ENCODE data around the gene TAMALIN.
A peak's percentile ranks its signal among the peaks of the same experiment; 100 is the strongest.

TAMALIN gene

GRCh38 chr12:52014567-52015530 is 8.1 kb downstream of the TAMALIN start:
- no peak for DNase-seq

GRCh38 chr12:52015532-52016041 is 8.8 kb downstream of the TAMALIN start:
- DNase-seq: no peak

GRCh38 chr12:52018433-52019112 is 11.8 kb downstream of the TAMALIN start:
- DNase-seq: no peak

DNA sequence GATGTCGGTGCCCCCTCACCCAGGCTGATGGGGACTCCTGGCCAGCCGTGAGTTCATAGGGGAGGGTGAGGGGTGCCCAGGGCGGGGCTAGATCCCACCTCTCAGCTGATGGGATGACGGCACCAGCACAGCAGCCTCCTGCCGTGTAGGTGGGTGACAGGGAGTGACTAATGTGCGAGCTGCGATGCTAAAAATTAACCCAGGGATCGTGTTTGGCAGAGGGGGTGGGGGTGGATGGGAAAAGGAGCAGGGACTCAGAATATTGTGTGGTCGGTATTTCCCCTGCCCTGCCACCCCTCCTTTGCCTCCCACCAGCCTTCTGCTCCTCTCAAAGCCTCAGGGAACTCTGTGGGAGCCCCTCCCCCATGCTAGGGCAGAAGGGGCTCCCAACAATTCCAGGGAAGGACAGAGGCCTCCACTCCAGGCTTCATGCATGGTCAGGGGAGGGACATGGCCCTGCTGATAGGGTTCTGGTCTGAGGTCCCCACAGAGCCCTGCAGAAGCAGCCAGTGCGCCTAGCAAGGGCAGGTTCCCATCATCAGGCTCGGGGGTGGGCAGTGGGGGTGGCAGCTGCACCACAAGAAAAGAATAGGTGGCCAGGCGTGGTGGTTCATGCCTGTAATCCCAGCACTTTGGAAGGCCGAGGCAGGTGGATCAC is 12.5 kb downstream of the TAMALIN start:
- no peak for DNase-seq

DNA sequence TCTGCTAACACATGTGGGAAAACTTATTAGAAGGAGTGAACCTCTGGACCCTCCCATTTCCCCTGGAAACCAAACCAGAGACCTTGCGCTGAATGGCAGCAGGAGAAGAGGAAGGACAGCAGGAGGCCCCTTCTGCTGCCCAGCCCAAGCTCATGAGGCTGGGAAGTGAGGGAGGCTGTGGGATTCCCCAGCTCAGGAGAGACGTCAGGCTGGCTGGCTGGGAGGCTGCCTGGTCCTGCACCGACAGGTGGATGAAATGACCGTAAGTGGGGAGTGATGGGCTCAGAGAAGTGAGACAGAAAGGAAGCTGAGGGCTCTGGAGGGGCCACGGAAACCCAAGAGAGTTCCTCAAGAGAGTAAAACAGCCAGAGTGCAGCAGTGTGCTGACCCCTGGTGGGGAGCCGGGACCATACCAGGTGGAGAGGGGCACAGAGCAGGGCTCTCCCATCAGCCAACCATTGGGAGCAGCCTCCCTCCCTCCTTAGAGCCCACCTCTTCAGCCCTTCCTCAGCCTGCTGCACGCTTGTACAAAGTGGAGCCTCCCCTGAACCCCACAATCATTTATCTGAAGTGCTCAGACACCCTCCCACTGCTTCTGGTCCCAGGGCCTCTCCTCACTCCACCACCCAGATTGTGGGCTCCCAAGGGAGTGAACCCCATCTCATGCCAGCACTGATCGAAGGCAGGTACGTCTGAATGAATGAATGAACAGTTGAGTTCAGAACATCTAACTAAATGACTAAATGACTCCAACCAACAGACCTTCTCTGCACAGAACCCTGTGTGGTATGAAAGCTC is 14.0 kb downstream of the TAMALIN start:
- peak; percentile 64 for DNase-seq

- DNase-seq: no peak
Observed at GRCh38 chr12:52022841-52023181, 16.1 kb downstream of the TAMALIN start.

DNA sequence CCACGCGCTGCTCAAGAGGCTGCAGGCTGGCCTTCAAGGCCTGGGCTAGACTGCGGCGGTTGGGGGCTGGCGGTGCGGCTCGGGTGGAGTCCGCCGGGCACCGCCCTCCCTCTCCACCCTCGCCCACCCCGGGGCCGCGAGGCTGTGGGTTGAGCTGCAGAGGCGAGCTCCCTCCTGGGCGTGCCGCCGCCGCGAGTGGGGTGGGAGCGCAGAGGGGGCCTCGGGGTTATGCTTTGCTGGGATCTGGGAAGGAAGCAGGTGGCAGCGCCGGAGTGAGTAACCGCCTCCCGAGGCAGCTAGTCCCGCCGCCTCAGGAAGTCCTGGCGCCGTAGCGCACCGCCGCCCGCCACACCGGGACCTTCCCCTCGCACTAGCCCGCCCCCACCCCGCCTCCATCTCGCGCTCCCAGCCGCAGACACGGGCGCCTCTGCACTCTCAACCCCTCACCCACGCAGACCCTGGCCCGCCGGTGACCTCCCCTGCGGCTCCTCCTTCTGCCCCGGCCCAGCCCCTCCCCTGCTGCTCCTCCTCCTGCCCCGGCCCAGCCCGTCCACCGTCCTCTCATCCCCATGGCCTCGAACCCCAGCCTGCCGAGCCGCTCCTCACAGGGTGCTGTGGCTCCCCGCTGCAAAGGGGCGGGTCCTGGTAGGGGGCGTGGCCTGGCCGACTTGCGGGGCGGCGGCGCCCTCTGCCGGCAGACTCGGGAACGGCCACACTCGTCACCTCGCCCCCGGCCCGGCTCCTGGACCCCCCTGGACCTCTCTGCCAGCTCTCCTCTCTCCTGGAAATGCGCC is 16.6 kb downstream of the TAMALIN start:
- peak; percentile 88 for DNase-seq

- DNase-seq: no peak
Observed at GRCh38 chr12:52023976-52024688, 17.4 kb downstream of the TAMALIN start.

DNA sequence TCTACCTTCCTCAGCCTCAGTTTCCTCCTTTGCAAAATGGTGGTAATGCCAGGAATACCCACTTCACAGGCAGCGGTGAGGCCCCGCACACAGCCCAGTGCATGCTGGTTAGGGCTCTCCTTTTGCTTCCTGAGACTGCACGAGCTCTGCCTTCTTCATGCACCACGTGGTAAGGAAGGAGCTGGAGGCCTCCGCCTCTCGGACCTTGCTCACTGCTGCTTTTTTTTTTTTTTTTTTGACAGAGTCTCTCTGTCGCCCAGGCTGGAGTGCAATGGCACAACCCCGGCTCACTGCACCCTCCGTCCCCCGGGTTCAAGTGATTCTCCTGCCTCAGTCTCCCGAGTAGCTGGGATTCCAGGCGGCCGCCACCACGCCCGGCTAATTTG is 18.1 kb downstream of the TAMALIN start:
- DNase-seq: peak; percentile 72

GRCh38 chr12:52026263-52026662 is 19.5 kb downstream of the TAMALIN start:
- DNase-seq: no peak

DNA sequence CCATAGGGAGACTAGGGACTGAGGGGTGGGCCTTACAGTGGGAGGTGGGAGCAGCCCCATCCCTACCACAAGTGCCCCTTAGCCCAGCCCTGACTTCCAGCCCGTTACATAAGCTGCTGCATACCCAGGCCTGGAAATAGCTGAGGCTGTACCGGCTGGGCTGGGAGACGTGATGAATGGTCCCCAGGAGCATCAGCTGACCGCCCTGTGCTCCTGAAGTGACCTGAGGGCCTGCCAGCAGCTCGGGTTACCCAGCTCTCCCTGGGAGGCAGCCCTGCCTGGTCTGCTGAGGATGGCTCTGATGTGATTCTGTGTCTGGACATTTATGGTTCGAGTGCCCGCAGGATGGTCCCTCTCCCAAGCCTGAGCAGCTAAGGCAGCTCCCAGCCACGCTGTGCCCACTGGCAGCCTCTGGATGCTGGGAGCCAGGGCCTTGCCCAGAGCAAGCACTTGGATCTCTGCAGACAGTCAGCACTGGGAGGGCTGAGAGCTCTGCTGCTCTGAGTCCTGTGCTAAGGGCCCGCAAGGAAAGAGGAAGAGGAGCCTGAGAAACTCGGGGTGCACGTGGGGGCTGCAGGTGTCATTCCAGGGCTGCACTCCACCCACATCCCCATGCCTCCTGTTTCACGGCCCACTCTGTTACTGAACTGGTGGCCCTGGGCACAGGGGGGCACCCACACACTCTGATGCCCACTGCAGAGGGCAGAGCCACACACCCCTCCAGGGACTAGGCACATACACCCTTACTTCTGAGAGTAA is 20.5 kb downstream of the TAMALIN start:
- no peak for DNase-seq

DNA sequence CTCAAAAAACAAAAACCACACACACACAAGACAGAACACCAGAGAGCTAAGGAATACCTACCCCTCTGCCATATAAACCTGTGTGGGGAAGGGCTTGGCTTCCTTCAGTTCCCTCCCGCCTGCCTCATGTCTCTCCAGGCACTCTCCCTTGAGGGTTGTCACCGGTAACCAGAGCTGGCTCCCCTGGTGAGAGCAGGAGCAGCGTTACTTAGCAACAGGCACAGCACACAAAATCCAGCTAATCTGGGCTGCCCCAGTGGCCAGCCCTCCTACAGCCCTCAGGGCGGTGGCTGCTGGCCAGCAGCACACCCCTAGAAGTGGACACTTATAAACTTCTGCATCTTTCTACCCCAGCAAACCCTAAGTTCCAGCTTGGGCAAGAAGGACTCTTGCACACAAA is 22.9 kb downstream of the TAMALIN start:
- no peak for DNase-seq

- DNase-seq: no peak
Observed at GRCh38 chr12:52032446-52032803, 25.7 kb downstream of the TAMALIN start.

DNA sequence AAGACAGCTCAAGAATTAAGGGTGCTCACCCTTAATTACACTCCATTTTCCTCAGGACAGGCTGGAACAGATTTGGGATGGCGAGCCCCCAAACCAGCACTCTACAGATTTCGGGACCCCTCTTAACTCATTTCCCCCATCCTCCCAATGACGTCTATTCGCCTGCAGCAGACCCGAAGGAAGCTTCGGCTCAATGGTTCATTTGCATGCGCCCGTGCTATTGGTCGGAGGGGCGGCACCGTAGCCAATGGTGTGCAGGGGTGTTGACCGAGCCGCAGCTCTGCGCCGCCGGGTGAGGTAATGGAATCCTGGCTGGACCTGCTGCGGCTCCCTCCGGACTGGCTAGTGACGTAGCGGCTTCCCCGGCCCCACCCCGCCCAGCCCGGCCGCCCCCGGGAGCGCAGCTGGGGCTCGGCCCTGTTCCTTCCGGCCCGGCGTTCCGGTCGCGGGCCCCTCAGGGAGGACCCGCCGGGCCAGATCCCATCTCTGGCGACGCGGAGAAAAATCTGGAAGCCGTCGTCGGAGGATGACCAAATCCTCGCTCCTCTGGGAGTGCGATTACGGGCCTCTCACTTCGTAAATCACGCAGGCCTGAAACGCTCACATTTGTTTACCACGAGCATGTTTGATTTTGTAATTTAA is 26.2 kb downstream of the TAMALIN start:
- DNase-seq: peak; percentile 96

DNA sequence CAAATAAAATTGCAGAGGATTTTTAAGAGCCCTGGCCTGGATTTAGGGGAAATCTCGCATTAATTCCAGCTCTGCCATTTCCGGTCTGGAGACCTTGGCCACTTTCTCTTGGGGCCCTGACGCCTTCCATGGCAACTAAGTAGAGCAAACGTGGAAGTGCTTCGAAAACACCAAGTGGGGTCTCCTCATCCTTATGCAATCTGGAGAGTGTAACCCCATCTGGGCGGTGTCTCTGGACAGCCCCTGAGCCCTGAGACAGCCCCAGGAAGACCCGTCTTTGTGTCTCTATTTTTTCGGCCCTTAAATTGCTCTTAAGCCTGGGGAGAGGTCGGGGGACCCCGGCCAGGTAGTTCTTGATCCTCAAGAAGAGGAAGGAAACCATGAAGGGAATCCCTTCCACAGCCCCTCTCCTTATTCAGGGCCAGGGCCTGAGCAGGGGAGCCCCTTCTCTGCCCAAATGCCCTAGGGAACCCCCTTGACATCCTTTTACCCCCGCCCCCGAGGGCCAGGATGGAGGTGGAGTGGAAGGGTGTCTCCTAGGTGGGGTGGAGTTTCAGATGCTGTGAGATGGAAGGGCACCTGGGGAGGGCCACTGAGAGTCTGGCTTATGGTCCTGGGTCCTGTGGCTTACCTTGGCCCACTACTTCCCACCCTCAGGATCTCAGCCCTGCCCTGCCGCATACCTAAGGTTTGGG is 26.8 kb downstream of the TAMALIN start:
- no peak for DNase-seq

- DNase-seq: no peak
Observed at GRCh38 chr12:52035190-52035589, 28.4 kb downstream of the TAMALIN start.

- no peak for DNase-seq
Observed at GRCh38 chr12:52035926-52036325, 29.2 kb downstream of the TAMALIN start.

DNA sequence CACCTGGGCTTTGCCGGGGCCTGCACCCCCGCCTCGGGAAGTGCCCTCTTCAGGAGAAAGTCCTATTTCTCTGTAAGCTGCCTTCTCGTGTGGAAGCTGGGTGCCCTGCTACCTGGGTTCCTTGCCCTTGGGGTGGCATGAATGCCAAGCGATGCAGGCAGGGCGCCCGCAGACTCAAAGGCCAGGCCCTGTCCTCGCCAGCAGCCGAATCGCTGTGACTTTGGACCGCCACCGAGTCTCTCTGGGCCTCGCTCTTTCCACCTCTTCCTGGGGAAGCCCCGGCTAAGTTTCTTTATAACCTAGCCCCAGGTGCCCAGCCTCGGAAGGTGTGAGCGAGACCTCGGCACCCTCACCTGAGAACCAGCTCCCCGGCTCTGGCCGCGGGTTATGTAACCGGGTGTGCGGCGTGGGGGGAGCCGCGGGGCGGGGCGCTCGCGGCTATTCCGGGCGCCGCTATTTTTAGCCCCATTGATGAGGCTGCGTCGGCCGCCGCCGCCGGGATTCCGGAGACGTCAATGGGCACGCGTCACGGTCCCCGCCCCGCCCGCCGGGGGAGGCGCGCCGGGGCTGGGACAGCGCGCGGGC is 29.9 kb downstream of the TAMALIN start:
- DNase-seq: peak; percentile 77
